ENCODE measurements around the gene COMTD1.
"Not testable (repeated sequence)": the region's sequence is repeated elsewhere in the genome, so short reads cannot be mapped to it uniquely, and the experiment has no call there.

The COMTD1 gene

DNA sequence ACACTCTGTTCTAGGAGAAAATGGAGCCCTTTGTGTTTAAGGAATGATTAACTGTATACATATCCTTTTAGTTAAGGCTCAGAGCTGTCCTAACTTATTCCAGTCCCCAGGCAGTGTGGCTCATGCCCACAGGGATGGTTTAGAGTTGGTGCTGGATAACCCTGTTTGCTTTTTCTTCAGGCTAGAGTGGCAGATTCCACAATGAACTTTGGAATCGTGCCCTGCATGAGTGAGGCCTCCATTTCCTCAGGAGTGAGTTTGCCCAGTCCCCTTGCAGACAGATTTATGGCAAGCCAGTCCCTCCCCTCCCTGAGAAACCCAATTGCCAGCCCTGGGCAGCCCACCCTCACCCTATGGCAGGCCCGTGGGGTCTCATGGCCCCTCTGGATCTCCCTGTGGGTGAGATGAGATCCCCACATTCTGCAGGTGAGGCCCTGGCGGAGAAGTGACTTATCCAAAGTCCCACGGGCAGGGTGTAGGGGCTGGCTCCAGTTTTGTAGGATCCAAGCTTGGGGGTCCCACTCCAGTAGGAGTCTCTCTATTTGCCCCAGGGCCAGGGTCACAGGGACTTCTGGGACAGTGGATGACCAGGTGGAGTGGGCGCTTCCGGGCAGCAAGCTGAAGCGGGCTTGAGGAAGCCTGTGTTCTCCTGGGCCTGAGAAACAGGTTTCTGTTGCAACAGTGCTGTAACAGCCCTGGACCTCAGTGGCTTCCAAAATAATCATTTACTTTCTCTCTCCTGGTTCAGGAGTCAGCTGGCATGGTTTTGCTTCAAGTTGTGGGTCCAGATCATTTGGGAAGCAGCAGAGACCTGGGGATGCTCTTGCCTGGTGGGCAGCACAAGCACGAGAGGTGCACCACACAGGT, 9.0 kb upstream of the COMTD1 start:
- DNase-seq: no peak

GRCh38 chr10:75243426-75243825, 7.7 kb upstream of the COMTD1 start:
- DNase-seq: no peak

GRCh38 chr10:75240329-75241076, 4.7 kb upstream of the COMTD1 start:
- DNase-seq: no peak

- DNase-seq: no peak
These were observed 3.5 kb upstream of the COMTD1 start for GRCh38 chr10:75239096-75239790.

- DNase-seq: no peak
These were observed 2.7 kb upstream of the COMTD1 start for GRCh38 chr10:75238182-75239095.

DNA sequence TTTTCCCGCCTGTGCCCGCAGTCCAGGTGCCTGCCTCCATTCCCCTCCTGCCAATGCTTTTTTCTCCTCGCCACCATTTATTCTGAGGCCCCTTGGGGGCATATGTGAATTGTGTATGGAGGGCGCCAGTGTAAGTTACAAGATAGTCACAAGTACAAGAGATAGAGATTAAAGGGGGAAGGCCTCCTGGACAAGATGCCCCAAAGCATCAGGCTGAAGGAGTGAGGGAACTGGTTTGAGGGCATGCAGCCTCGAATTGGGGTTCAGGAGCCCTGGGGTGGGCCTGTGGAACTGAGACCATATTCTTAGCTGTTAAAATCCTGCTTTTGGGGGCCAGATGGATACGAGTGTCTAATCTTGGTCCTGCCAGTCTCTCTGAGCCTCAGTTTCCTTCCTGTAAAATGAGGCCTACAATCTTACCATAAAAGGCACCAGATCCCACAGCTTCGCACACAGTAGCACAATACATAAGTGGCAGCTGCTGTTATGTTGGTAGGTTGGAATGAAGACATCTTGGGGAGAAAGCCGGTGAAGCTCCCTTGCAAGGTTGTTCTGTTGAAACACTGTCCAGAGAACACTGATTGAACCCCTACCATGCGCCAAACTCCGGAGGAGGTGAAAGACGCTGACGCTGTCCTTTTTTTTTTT, 545 bp upstream of the COMTD1 start:
- DNase-seq: no peak

GRCh38 chr10:75234683-75235374, 928 bp downstream of the COMTD1 start:
- no peak for DNase-seq

DNA sequence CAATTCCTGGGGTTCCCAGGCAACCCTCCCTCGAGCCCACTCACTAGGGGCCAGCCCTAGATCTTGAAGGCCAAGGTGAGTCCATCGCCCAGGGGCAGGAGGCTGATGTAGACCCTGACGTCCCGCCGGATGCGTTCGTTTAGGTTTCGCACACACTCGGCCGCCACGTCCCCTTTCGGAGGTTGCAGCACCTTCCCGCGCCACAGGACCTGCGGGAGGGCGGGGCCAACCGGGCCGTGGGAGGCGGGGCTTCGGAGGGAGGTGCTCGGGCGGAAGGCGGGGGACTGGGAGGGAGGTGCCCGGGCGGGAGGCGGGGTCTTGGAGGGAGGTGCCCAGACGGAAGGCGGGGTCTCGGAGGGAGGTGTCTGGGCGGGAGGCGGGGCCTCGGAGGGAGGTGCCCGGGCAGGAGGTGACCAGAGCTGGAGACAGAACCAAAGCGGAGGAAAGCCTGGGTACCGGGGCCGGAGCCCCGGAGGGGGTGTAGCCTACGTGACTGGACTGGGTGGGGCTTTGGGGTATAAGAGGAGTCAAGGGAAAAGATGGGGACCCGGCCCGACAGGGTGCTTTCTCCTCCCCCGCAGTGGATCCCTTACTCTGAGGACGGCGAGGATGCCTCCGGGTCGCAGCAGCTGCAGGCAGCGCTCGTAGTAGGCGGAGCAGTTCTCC, 1.6 kb downstream of the COMTD1 start:
- peak; percentile 98 for DNase-seq

- DNase-seq: peak; percentile 25
These were observed 2.2 kb downstream of the COMTD1 start for GRCh38 chr10:75233444-75234016.

GRCh38 chr10:75231672-75232581, 3.8 kb downstream of the COMTD1 start:
- no peak for DNase-seq

DNA sequence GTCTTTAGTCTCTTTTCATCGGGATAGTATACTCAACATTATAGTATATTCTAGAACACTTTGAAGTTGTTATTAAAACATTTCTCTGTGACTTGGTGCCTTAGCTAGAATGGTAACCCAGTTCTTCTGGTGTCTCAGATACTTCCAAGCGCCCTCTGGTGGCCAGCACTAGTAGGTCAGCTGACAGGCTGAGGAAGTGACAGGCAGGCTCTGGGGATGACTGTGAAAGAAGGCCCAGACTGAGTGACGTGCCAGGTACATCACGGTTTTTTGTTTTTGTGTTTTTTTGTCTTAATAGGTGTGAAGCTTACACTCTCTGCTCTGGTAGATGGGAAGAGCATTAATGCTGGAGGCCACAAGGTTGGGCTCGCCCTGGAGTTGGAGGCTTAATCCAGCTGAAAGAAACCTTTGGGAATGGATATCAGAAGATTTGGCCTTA, 5.1 kb downstream of the COMTD1 start:
- DNase-seq: peak; percentile 95

DNA sequence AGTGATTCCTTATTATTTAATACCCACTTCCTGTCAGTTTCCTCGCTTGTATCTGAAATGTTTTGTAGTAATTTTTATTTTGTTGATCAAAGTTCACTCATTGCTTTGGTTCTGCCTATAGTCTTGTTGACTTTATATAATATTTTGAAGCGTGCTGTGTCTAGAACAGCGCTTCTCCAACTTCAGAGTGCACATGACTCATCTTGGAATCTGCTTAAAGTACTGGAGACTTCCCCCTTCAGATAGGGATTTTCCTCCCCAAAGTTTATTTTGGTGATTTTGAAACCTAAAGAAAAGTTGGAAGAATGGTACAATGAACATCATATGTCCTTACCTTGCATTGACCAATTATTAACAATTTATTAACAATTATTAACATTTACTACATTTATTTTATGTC, 5.8 kb downstream of the COMTD1 start:
- DNase-seq: no peak

DNA sequence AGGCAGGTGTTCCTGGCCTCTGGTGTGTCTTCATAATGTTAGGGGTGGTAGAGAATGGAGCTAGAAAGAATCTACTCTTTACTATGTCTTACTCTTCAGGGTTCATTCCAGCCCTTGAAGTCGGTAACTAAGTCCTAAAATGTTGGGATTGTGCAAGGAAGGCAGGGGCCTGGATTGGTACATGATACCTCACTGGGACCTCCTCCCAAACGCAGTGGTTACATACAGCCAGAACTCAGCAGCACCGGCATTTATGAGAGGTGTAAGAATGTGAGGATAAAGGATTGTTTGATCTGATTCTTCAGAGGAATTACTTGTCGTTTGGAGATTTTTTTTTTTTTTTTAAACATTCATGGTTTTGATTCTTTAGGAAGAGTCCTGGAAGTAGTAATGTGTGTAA, 6.9 kb downstream of the COMTD1 start:
- DNase-seq: no peak

GRCh38 chr10:75228278-75228677, 7.5 kb downstream of the COMTD1 start:
- DNase-seq: no peak

- no peak for DNase-seq
These were observed 9.1 kb downstream of the COMTD1 start for GRCh38 chr10:75226656-75227055.

DNA sequence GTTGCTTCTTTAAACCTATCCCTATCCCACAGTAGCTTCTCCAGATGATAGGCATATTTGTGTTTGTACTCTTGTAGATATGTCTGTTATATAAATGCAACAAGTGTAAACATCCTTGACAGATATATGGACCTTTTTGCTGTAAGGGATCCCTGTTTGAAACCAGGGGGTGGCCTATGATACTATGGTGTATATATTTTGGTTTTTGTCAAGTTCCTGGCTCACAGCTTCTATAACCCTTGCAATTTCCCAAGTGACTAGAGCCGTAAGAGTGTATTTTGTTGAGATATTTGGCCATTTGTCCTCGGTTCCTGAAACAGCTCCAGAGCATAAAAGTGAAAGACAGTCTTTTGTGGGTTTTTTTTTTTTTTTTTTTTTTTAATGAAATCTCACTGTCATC, 9.7 kb downstream of the COMTD1 start:
- no peak for DNase-seq

- DNase-seq: no peak
These were observed 12.2 kb downstream of the COMTD1 start for GRCh38 chr10:75223507-75223906.

GRCh38 chr10:75221492-75221891, 14.3 kb downstream of the COMTD1 start:
- DNase-seq: not testable (repeated sequence)

GRCh38 chr10:75220274-75220673, 15.5 kb downstream of the COMTD1 start:
- no peak for DNase-seq

All from CD4-positive, alpha-beta T cell treated with Interleukin-12 subunit alpha and Interleukin-12 subunit beta, for 1 hour (primary cell).